SK-N-SH (cell line): Measurements from ENCODE around the gene PTAR1. TPM values are rescaled to one million over a fixed set of nuclear protein-coding genes. Genes with fewer than 3 reads are reported as not detected.

Source experiments
- CTCF ChIA-PET: fragments of 300-600, 350-600 bp; formaldehyde crosslinking; extraction: SDS; loops from one replicate; lab custom pipeline; 2021; lab: Yijun Ruan, JAX
- POLR2A ChIA-PET: fragments of 350-600 bp; sonication (Branson Sonifier 250); formaldehyde crosslinking; extraction: SDS; loops from one replicate; lab custom pipeline; 2020; ENCODE audit warnings: antibody characterized with exemption, inconsistent platforms; lab: Yijun Ruan, JAX
- DNase-seq: peaks from one replicate; pipeline ENCODE4 v3.0.0; 2012
- H2AFZ ChIP-seq: fragments of 200-600 bp; sonication (generic); 2 replicates; pipeline ENCODE4 v1.8.1; 2016; ENCODE audit warnings: antibody characterized with exemption, mild to moderate bottlenecking, low read depth
- H3F3A ChIP-seq: fragments of 200-600 bp; sonication (generic); replicated peaks from 2 replicates; pipeline ENCODE3; 2016; ENCODE audit warnings: antibody characterized with exemption, mild to moderate bottlenecking; ENCODE audit not compliant: insufficient read depth
- H3K27ac ChIP-seq, 2 experiments: fragments of 200-500 bp in 1 of 2; fragments of 200-600 bp in 1 of 2; sonication (Bioruptor generic) in 1 of 2; sonication (generic), shearing (Covaris generic) in 1 of 2; 2 replicates each; pipeline versions ENCODE4 v1.5.1 to v1.6.1; 2014 to 2016; ENCODE audit warnings: low read depth in 2 of 2, inconsistent platforms in 1 of 2, low read length in 1 of 2, mild to moderate bottlenecking in 1 of 2, mixed read lengths in 1 of 2
- H3K27me3 ChIP-seq: fragments of 200-600 bp; sonication (generic), shearing (Covaris generic); 2 replicates; pipeline ENCODE4 v1.6.1; 2016; ENCODE audit warnings: mixed run types; ENCODE audit not compliant: insufficient read depth
- H3K36me3 ChIP-seq, 2 experiments: fragments of 200-500 bp in 1 of 2; fragments of 200-600 bp in 1 of 2; sonication (Bioruptor generic) in 1 of 2; sonication (generic) in 1 of 2; replicated peaks in 1 of 2; 2 replicates each; pipeline versions ENCODE3 to v1.5.1; 2014 to 2016; ENCODE audit warnings: low read length in 1 of 2, mild to moderate bottlenecking in 1 of 2; ENCODE audit not compliant: insufficient read depth in 2 of 2, control insufficient read depth in 1 of 2
- H3K4me1 ChIP-seq, 2 experiments: fragments of 200-500 bp in 1 of 2; fragments of 200-600 bp in 1 of 2; sonication (Bioruptor generic) in 1 of 2; sonication (generic), shearing (Covaris generic) in 1 of 2; 2 replicates each; pipeline versions ENCODE4 v1.5.1 to v1.6.1; 2014 to 2016; ENCODE audit warnings: low read depth in 1 of 2, low read length in 1 of 2, mixed run types in 1 of 2; ENCODE audit not compliant: insufficient read depth in 2 of 2, control insufficient read depth in 1 of 2
- H3K4me2 ChIP-seq: fragments of 200-600 bp; sonication (generic), shearing (Covaris generic); 2 replicates; pipeline ENCODE4 v1.6.1; 2017; ENCODE audit warnings: mixed run types
- H3K4me3 ChIP-seq, 2 experiments: fragments of 200-500 bp in 1 of 2; fragments of 200-600 bp in 1 of 2; sonication (Bioruptor generic) in 1 of 2; sonication (generic), shearing (Covaris generic) in 1 of 2; 2 replicates each; pipeline versions ENCODE4 v1.5.1 to v1.8.1; 2014 to 2016; ENCODE audit warnings: low read depth in 2 of 2, inconsistent platforms in 1 of 2, low read length in 1 of 2, mild to moderate bottlenecking in 1 of 2, mixed read lengths in 1 of 2, moderate library complexity in 1 of 2
- H3K79me2 ChIP-seq: fragments of 200-600 bp; sonication (generic); 2 replicates; pipeline ENCODE4 v1.8.1; 2017; ENCODE audit warnings: mild to moderate bottlenecking; ENCODE audit not compliant: insufficient read depth
- H3K9ac ChIP-seq: fragments of 200-600 bp; sonication (generic); 2 replicates; pipeline ENCODE4 v1.6.1; 2017; ENCODE audit warnings: mixed run types
- H3K9me2 ChIP-seq: fragments of 200-600 bp; sonication (generic); 2 replicates; pipeline ENCODE4 v1.6.1; 2017; ENCODE audit warnings: mixed run types
- H3K9me3 ChIP-seq: fragments of 200-600 bp; sonication (generic); 2 replicates; pipeline ENCODE4 v1.6.1; 2017; ENCODE audit warnings: mixed run types, mild to moderate bottlenecking, moderate library complexity
- H4K20me1 ChIP-seq: fragments of 200-600 bp; sonication (generic); 2 replicates; pipeline ENCODE4 v1.6.1; 2017; ENCODE audit warnings: mild to moderate bottlenecking, mixed run types; ENCODE audit not compliant: insufficient read depth
- CHD2 ChIP-seq: fragments of 150-350 bp; IDR thresholded peaks from 2 replicates; pipeline ENCODE4 v1.6.1; 2018; ENCODE audit warnings: low read length; ENCODE audit not compliant: partially characterized antibody
- EP300 ChIP-seq, 2 experiments: IDR thresholded peaks; 2 replicates each; pipeline versions ENCODE4 v1.4.0 to v1.6.1; 2012; ENCODE audit warnings: borderline replicate concordance in 1 of 2, low read depth in 1 of 2, low read length in 1 of 2
- FOSL2 ChIP-seq: IDR thresholded peaks from 2 replicates; pipeline ENCODE4 v1.4.0; 2012; ENCODE audit warnings: low read depth, mild to moderate bottlenecking, moderate library complexity, borderline replicate concordance
- FOXJ3 ChIP-seq: sonication (generic); formaldehyde crosslinking; IDR thresholded peaks from 2 replicates; pipeline ENCODE4 v1.5.1; 2020; ENCODE audit warnings: mild to moderate bottlenecking, missing genetic modification reagents
- GABPA ChIP-seq: IDR thresholded peaks from 2 replicates; pipeline ENCODE4 v1.4.0; 2012; ENCODE audit warnings: low read depth, mild to moderate bottlenecking
- GATA2 ChIP-seq: sonication (generic); formaldehyde crosslinking; IDR thresholded peaks from 2 replicates; pipeline ENCODE4 v1.5.0; 2020; ENCODE audit warnings: mild to moderate bottlenecking, missing genetic modification reagents
- JUND ChIP-seq: IDR thresholded peaks from 2 replicates; pipeline ENCODE4 v1.4.0; 2012
- MEF2A ChIP-seq: IDR thresholded peaks from 2 replicates; pipeline ENCODE4 v1.4.0; 2012; ENCODE audit warnings: low read depth, borderline replicate concordance
- NFIC ChIP-seq: IDR thresholded peaks from 2 replicates; pipeline ENCODE4 v1.4.0; 2012; ENCODE audit warnings: borderline replicate concordance
- RAD21 ChIP-seq: IDR thresholded peaks from 2 replicates; pipeline ENCODE4 v1.6.1; 2012; ENCODE audit warnings: mild to moderate bottlenecking, low read length
- RCOR1 ChIP-seq: fragments of 150-350 bp; IDR thresholded peaks from 2 replicates; pipeline ENCODE4 v1.6.1; 2017; ENCODE audit warnings: antibody characterized with exemption, low read length
- RFX5 ChIP-seq: IDR thresholded peaks from 2 replicates; pipeline ENCODE4 v1.6.1; 2012; ENCODE audit warnings: mild to moderate bottlenecking, improper control_type of control experiment, low read length
- SIN3A ChIP-seq: IDR thresholded peaks from 2 replicates; pipeline ENCODE4 v1.6.1; 2012; ENCODE audit warnings: low read depth, mild to moderate bottlenecking, low read length, moderate library complexity, borderline replicate concordance
- SMC3 ChIP-seq: IDR thresholded peaks from 2 replicates; pipeline ENCODE4 v1.6.1; 2012; ENCODE audit warnings: low read depth, low read length, improper control_type of control experiment
- TAF1 ChIP-seq: IDR thresholded peaks from 2 replicates; pipeline ENCODE4 v1.6.1; 2012; ENCODE audit warnings: low read depth, mild to moderate bottlenecking, low read length, moderate library complexity, borderline replicate concordance
- TEAD4 ChIP-seq: IDR thresholded peaks from 2 replicates; pipeline ENCODE4 v1.4.0; 2012; ENCODE audit warnings: mild to moderate bottlenecking, borderline replicate concordance; ENCODE audit not compliant: insufficient read depth
- YY1 ChIP-seq: IDR thresholded peaks from 2 replicates; pipeline ENCODE4 v1.4.0; 2012; ENCODE audit warnings: low read depth, mild to moderate bottlenecking
- WGBS: methylation state at CpG from one replicate; pipeline ENCODE4 v1.1.6; 2017; ENCODE audit warnings: low lambda C conversion rate; 5-methylcytosine and 5-hydroxymethylcytosine counted together
- polyA plus RNA-seq, 3 experiments: library from polyadenylated mRNA; depleted of rRNA; stranded (reverse); fragments of >200 nt; gene quantifications; 2 replicates each; pipeline ENCODE4 v1.2.3, GENCODE V29; 2012
- TF ChIP-seq, protein P1 (sequence below): IDR thresholded peaks from 2 replicates; pipeline ENCODE4 v1.4.0; 2012; ENCODE audit warnings: low read depth, borderline replicate concordance
- TF ChIP-seq, protein P2 (sequence below): IDR thresholded peaks from 2 replicates; pipeline ENCODE4 v1.4.0; 2012; ENCODE audit warnings: low read depth, borderline replicate concordance
- TF ChIP-seq, protein P3 (sequence below): IDR thresholded peaks from 2 replicates; pipeline ENCODE4 v1.4.0; 2012; ENCODE audit warnings: low read depth

The PTAR1 gene
- polyA plus RNA-seq, 1 of the 3 experiments (the other 2 are of a cell fraction), result 4.7 TPM

DNA sequence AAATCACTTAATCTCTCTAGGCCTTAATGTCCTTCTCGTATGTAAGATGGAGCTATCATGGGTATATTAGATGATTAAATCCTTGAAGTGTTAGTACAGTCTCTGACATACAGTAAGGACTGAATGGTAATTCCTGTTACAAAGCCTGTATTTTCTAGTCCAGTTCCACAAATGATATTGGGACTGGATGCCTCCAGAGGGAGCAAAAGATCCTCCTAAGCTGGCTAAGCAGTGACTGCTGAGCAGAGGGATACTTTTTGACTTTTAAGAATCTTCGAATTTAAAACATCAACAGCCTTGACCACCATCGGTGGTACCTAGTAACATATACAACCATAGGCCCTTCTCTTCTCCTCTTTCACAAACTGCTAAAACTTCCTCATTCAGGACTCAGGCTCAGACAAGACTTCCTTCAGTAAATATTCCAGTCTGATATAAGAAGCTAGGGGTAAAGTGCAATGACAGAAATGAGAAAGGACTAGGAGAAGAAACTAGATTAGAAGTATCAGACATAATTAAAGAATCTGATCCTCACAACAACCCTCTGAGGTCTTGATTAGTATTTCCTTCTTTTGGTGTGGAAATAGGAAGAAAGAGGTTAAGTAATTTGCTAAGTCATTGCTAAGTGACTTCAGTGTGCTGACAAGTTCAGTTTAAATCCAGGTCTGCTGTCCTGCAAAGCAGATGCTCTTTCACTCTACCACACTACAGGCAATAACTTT is 13.9 kb downstream of the PTAR1 start (continued):
- TF ChIP-seq, protein P1, sequence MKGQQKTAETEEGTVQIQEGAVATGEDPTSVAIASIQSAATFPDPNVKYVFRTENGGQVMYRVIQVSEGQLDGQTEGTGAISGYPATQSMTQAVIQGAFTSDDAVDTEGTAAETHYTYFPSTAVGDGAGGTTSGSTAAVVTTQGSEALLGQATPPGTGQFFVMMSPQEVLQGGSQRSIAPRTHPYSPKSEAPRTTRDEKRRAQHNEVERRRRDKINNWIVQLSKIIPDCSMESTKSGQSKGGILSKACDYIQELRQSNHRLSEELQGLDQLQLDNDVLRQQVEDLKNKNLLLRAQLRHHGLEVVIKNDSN, result no peak
- TF ChIP-seq GABPA, result no peak
- TF ChIP-seq, protein P2, sequence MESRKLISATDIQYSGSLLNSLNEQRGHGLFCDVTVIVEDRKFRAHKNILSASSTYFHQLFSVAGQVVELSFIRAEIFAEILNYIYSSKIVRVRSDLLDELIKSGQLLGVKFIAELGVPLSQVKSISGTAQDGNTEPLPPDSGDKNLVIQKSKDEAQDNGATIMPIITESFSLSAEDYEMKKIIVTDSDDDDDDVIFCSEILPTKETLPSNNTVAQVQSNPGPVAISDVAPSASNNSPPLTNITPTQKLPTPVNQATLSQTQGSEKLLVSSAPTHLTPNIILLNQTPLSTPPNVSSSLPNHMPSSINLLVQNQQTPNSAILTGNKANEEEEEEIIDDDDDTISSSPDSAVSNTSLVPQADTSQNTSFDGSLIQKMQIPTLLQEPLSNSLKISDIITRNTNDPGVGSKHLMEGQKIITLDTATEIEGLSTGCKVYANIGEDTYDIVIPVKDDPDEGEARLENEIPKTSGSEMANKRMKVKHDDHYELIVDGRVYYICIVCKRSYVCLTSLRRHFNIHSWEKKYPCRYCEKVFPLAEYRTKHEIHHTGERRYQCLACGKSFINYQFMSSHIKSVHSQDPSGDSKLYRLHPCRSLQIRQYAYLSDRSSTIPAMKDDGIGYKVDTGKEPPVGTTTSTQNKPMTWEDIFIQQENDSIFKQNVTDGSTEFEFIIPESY, result no peak
- peak; percentile 47 for TF ChIP-seq RAD21

DNA sequence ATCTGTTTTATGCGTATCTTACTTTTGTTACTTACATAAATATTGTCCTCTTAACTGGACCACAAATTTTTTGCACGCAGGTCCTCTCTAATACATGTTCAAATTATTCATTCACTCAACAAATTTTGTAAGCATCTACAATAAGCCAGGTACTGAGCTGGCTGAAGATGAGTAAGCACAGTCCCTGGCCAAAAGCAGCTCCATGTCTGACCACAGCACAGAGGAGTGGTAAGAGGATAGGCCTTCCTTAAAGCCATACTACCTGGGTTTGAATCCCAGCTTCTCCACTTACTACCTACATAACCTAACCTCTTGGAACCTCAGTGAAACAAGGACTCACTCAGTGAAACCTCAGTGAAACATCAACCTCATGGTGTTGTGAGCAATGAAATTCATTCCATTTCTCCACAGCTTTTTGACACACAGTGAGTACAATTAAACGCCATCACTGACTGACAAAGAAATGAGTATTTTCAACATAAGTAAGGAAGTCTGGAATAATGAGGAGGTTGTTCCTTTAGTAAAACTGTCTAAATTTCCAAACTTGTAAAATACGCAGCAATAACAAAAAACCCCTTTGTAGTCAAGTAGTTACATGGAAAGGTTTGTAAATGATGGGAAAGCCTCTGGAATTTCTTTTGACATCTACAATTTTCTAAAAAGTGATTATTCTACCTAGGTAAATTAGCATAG is 15.0 kb downstream of the PTAR1 start:
- Histone ChIP-seq H4K20me1 (no peaks in the 10 kb centered on the region), H3K4me2 (no peak overlapping the region), H3F3A (no peaks in the 10 kb centered on the region), H3K4me1 (peaks cover 0 to 6% of the 10 kb centered on the region in 2 experiments; a peak in 2 of 4 replicates), H3K79me2 (peaks cover 72% of the 10 kb centered on the region), H3K36me3 (peaks cover 26 to 42% of the 10 kb centered on the region in 2 experiments), H3K9ac (no peak overlapping the region), H2AFZ (no peak overlapping the region), H3K9me2 (no peaks in the 10 kb centered on the region), H3K9me3 (no peaks in the 10 kb centered on the region), H3K27me3 (no peaks in the 10 kb centered on the region), H3K4me3 (no peak overlapping the region), H3K27ac (no peak overlapping the region)
- TF ChIP-seq GATA2 (CRISPR knock-in tag), result no peak
- no peak for TF ChIP-seq MEF2A
- no peak for TF ChIP-seq JUND
- TF ChIP-seq SIN3A, result no peak
- TF ChIP-seq SMC3, result no peak
- no peak for TF ChIP-seq YY1
- TF ChIP-seq NFIC, result no peak
- TF ChIP-seq, protein P3, sequence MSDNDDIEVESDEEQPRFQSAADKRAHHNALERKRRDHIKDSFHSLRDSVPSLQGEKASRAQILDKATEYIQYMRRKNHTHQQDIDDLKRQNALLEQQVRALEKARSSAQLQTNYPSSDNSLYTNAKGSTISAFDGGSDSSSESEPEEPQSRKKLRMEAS, result no peak
- TF ChIP-seq RCOR1, result no peak
- no peak for TF ChIP-seq GABPA
- TF ChIP-seq, protein P2, result no peak
- TF ChIP-seq, protein P1, result no peak
- TF ChIP-seq CHD2, result no peak
- TF ChIP-seq TEAD4, result no peak
- TF ChIP-seq FOSL2, result no peak
- no peak for TF ChIP-seq EP300 (IDR thresholded peaks at IDR 0.05; ENCODE audit: borderline replicate concordance in 1 of 2, low read depth in 1 of 2, low read length in 1 of 2)
- no peak for TF ChIP-seq FOXJ3 (CRISPR knock-in tag)
- TF ChIP-seq RFX5, result no peak
- no peak for TF ChIP-seq TAF1
- WGBS, result 97% methylated on average over 4 of the region's 4 CpGs
- ChIA-PET CTCF (interaction anchor here (3.8 kb wide), 1 partner anchor 72 kb away, joined by 20 read pairs; the partner anchor contains the start of gene APBA1), POLR2A (no interaction called here)
- no peak for DNase-seq
